HUES64 (cell line): ENCODE measurements around the gene FZD4.
"Not testable (repeated sequence)": the region's sequence is repeated elsewhere in the genome, so short reads cannot be mapped to it uniquely, and the experiment has no call there.

Source experiments
- H3K27ac ChIP-seq: 2 replicates; pipeline ENCODE4 v1.7.0; 2013; ENCODE audit warnings: low read depth, low read length, inconsistent platforms
- H3K27me3 ChIP-seq: 2 replicates; pipeline ENCODE4 v1.6.1; 2013; ENCODE audit warnings: mild to moderate bottlenecking, low read length; ENCODE audit not compliant: insufficient read depth
- H3K36me3 ChIP-seq: 2 replicates; pipeline ENCODE4 v1.6.1; 2013; ENCODE audit warnings: mild to moderate bottlenecking, low read length; ENCODE audit not compliant: insufficient read depth
- H3K4me1 ChIP-seq: 2 replicates; pipeline ENCODE4 v1.6.1; 2013; ENCODE audit warnings: mild to moderate bottlenecking, low read length, moderate library complexity; ENCODE audit not compliant: insufficient read depth
- H3K4me3 ChIP-seq: 2 replicates; pipeline ENCODE4 v1.5.1; 2013; ENCODE audit warnings: mild to moderate bottlenecking, low read length, moderate library complexity
- H3K9ac ChIP-seq: 2 replicates; pipeline ENCODE4 v1.6.1; 2013; ENCODE audit warnings: mild to moderate bottlenecking, low read depth, low read length
- H3K9me3 ChIP-seq: 2 replicates; pipeline ENCODE4 v1.6.1; 2013; ENCODE audit warnings: low read depth, low read length; ENCODE audit not compliant: insufficient read depth
- WGBS: fragments of 150-250, 120-280 bp; methylation state at CpG from one replicate; pipeline ENCODE4 v1.1.7; 2013; ENCODE audit warnings: missing lambda C conversion rate; 5-methylcytosine and 5-hydroxymethylcytosine counted together

The FZD4 gene

GRCh38 chr11:86972734-86973133, 17.5 kb upstream of the FZD4 start:
- 100% methylated on average over 1 of the region's 1 CpG for WGBS
- Histone ChIP-seq H3K36me3 (no peaks in the 10 kb centered on the region), H3K4me1 (no peaks in the 10 kb centered on the region)

GRCh38 chr11:86969258-86969657, 14.1 kb upstream of the FZD4 start:
- 94% methylated on average over 1 of the region's 1 CpG for WGBS
- Histone ChIP-seq H3K36me3 (no peaks in the 10 kb centered on the region), H3K4me1 (no peaks in the 10 kb centered on the region), H3K4me3 (no peak overlapping the region), H3K9ac (no peak overlapping the region), H3K9me3 (no peaks in the 10 kb centered on the region), H3K27ac (no peak overlapping the region), H3K27me3 (no peaks in the 10 kb centered on the region)

More at GRCh38 chr11:86972734-86973133, 17.5 kb upstream of the FZD4 start:
- H3K27me3 ChIP-seq: no peaks in the 10 kb centered on the region
- H3K4me3 ChIP-seq: no peak overlapping the region
- no peak overlapping the region for H3K9ac ChIP-seq
- H3K9me3 ChIP-seq: no peaks in the 10 kb centered on the region
- no peak overlapping the region for H3K27ac ChIP-seq

GRCh38 chr11:86967601-86968000, 12.4 kb upstream of the FZD4 start:
- WGBS: 82% methylated on average over 7 of the region's 7 CpGs
- H3K9me3 ChIP-seq, H3K36me3 ChIP-seq, H3K9ac ChIP-seq, H3K27ac ChIP-seq, H3K27me3 ChIP-seq, H3K4me1 ChIP-seq, H3K4me3 ChIP-seq: not testable (repeated sequence)

GRCh38 chr11:86957976-86958646, 2.9 kb upstream of the FZD4 start:
- WGBS: 84% methylated on average over 4 of the region's 4 CpGs
- H3K27me3 ChIP-seq: peaks cover 13% of the 10 kb centered on the region

GRCh38 chr11:86956905-86957195, 1.7 kb upstream of the FZD4 start:
- Histone ChIP-seq H3K4me3 (no peak overlapping the region), H3K36me3 (peaks cover 5% of the 10 kb centered on the region), H3K4me1 (peaks cover 19% of the 10 kb centered on the region), H3K9ac (no peak overlapping the region), H3K27ac (no peak overlapping the region), H3K27me3 (peaks cover 13% of the 10 kb centered on the region), H3K9me3 (no peaks in the 10 kb centered on the region)
- WGBS: 100% methylated on average over 2 of the region's 2 CpGs

More at GRCh38 chr11:86957976-86958646, 2.9 kb upstream of the FZD4 start:
- Histone ChIP-seq H3K4me1 (peaks cover 9% of the 10 kb centered on the region), H3K9ac (no peak overlapping the region), H3K36me3 (no peaks in the 10 kb centered on the region), H3K27ac (no peak overlapping the region), H3K9me3 (no peaks in the 10 kb centered on the region), H3K4me3 (no peak overlapping the region)

GRCh38 chr11:86955111-86955360, 159 bp downstream of the FZD4 start:
- Histone ChIP-seq H3K27me3 (peaks cover 13% of the 10 kb centered on the region), H3K9ac (peak overlapping the region; percentile 76), H3K9me3 (no peaks in the 10 kb centered on the region), H3K4me1 (peaks cover 19% of the 10 kb centered on the region), H3K36me3 (peaks cover 15% of the 10 kb centered on the region), H3K27ac (no peak overlapping the region; the same call in 1 of the 2 replicates), H3K4me3 (peak overlapping the region; percentile 60)
- 1% methylated on average over 32 of the region's 32 CpGs for WGBS

GRCh38 chr11:86954269-86955110, 705 bp downstream of the FZD4 start:
- Histone ChIP-seq H3K9ac (peak overlapping the region; percentile 76), H3K9me3 (no peaks in the 10 kb centered on the region), H3K4me1 (peaks cover 19% of the 10 kb centered on the region), H3K4me3 (peak overlapping the region; percentile 60), H3K27ac (no peak overlapping the region), H3K36me3 (peaks cover 15% of the 10 kb centered on the region), H3K27me3 (peaks cover 13% of the 10 kb centered on the region)
- WGBS: 12% methylated on average over 38 of the region's 43 CpGs

GRCh38 chr11:86952221-86952875, 2.8 kb downstream of the FZD4 start:
- 94% methylated on average over 7 of the region's 8 CpGs for WGBS
- Histone ChIP-seq H3K9ac (no peak overlapping the region), H3K4me3 (no peak overlapping the region), H3K27ac (no peak overlapping the region), H3K36me3 (peaks cover 15% of the 10 kb centered on the region), H3K9me3 (no peaks in the 10 kb centered on the region), H3K4me1 (peaks cover 19% of the 10 kb centered on the region), H3K27me3 (peaks cover 13% of the 10 kb centered on the region)

- 95% methylated on average over 3 of the region's 3 CpGs for WGBS
- Histone ChIP-seq H3K9ac (no peak overlapping the region), H3K4me3 (no peak overlapping the region), H3K27me3 (peaks cover 13% of the 10 kb centered on the region), H3K9me3 (no peaks in the 10 kb centered on the region), H3K27ac (no peak overlapping the region), H3K4me1 (peaks cover 16% of the 10 kb centered on the region), H3K36me3 (peaks cover 15% of the 10 kb centered on the region)
Measured at GRCh38 chr11:86951706-86952105, 3.5 kb downstream of the FZD4 start.

- Histone ChIP-seq H3K27ac (no peak overlapping the region), H3K4me3 (no peak overlapping the region), H3K9me3 (no peaks in the 10 kb centered on the region), H3K9ac (no peak overlapping the region), H3K27me3 (peaks cover 13% of the 10 kb centered on the region), H3K4me1 (peaks cover 12% of the 10 kb centered on the region), H3K36me3 (peaks cover 15% of the 10 kb centered on the region)
- 91% methylated on average over 4 of the region's 5 CpGs for WGBS
Measured at GRCh38 chr11:86950661-86950995, 4.6 kb downstream of the FZD4 start.

- peaks cover 13% of the 10 kb centered on the region for H3K27me3 ChIP-seq
- peaks cover 15% of the 10 kb centered on the region for H3K36me3 ChIP-seq
- no peak overlapping the region for H3K4me3 ChIP-seq
- 94% methylated on average over 3 of the region's 3 CpGs for WGBS
- H3K9me3 ChIP-seq: no peaks in the 10 kb centered on the region
- H3K27ac ChIP-seq: no peak overlapping the region
- H3K4me1 ChIP-seq: peaks cover 12% of the 10 kb centered on the region
- H3K9ac ChIP-seq: no peak overlapping the region
Measured at GRCh38 chr11:86949995-86950660, 5.1 kb downstream of the FZD4 start.
